AG04450 (cell line): Measurements from ENCODE around the gene TDG. TPM values are rescaled to one million over a fixed set of nuclear protein-coding genes. Genes with fewer than 3 reads are reported as not detected.
"Not testable (repeated sequence)": the region's sequence is repeated elsewhere in the genome, so short reads cannot be mapped to it uniquely, and the experiment has no call there.

ENCODE experiments used
- CTCF ChIA-PET: fragments of 300-600, 350-600 bp; formaldehyde crosslinking; extraction: SDS; loops from one replicate; lab custom pipeline; 2022; ENCODE audit warnings: antibody characterized with exemption, inconsistent platforms; lab: Charles Lee
- POLR2A ChIA-PET: fragments of 350-600 bp; formaldehyde crosslinking; extraction: SDS; loops from one replicate; lab custom pipeline; 2021; ENCODE audit warnings: antibody characterized with exemption, inconsistent platforms; lab: Yijun Ruan, JAX
- DNase-seq: peaks from one replicate; pipeline ENCODE4 v3.0.0-alpha.2; 2011; ENCODE audit warnings: low read depth, low spot score
- H3K27ac ChIP-seq: one replicate; pipeline ENCODE4 v1.5.1; 2012; ENCODE audit warnings: low read depth, low read length, control low read depth
- H3K27me3 ChIP-seq: one replicate; pipeline ENCODE4 v1.6.0; 2012; ENCODE audit warnings: low read length; ENCODE audit not compliant: control insufficient read depth, insufficient read depth
- H3K4me3 ChIP-seq: 2 replicates; pipeline ENCODE4 v1.5.1; 2011; ENCODE audit warnings: mild to moderate bottlenecking, low read depth, low read length, control low read depth
- H3K9me3 ChIP-seq: 2 replicates; pipeline ENCODE4 v1.5.1; 2012; ENCODE audit warnings: low read length; ENCODE audit not compliant: control insufficient read depth, insufficient read depth
- polyA plus RNA-seq: library from polyadenylated mRNA; depleted of rRNA; stranded (reverse); fragments of >200 nt; gene quantifications from 2 replicates; pipeline ENCODE4 v1.2.3, GENCODE V29; 2011
- TF ChIP-seq, protein P1 (sequence below): IDR thresholded peaks from 2 replicates; pipeline ENCODE4 v1.5.1; 2011; ENCODE audit warnings: low read depth, low read length, control low read depth, inconsistent platforms

TDG gene
- polyA plus RNA-seq, 1 experiment, result 28.4 TPM

GRCh38 chr12:104010121-104010520 lies 44.4 kb downstream of the TDG start:
- no peak overlapping the region for H3K27ac ChIP-seq
- ChIA-PET POLR2A (interaction anchor here (1.0 kb wide), 1 partner anchor 210 kb away, joined by 3 read pairs; no protein-coding TSS in a partner anchor), CTCF (no interaction called here)
- TF ChIP-seq, protein P1, sequence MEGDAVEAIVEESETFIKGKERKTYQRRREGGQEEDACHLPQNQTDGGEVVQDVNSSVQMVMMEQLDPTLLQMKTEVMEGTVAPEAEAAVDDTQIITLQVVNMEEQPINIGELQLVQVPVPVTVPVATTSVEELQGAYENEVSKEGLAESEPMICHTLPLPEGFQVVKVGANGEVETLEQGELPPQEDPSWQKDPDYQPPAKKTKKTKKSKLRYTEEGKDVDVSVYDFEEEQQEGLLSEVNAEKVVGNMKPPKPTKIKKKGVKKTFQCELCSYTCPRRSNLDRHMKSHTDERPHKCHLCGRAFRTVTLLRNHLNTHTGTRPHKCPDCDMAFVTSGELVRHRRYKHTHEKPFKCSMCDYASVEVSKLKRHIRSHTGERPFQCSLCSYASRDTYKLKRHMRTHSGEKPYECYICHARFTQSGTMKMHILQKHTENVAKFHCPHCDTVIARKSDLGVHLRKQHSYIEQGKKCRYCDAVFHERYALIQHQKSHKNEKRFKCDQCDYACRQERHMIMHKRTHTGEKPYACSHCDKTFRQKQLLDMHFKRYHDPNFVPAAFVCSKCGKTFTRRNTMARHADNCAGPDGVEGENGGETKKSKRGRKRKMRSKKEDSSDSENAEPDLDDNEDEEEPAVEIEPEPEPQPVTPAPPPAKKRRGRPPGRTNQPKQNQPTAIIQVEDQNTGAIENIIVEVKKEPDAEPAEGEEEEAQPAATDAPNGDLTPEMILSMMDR, result no peak
- H3K27me3 ChIP-seq, result no peaks in the 10 kb centered on the region
- H3K4me3 ChIP-seq, result no peak overlapping the region
- DNase-seq, result no peak
- H3K9me3 ChIP-seq, result peaks cover 8% of the 10 kb centered on the region; the same call in 1 of the 2 replicates

- TF ChIP-seq, protein P1, result no peak
- peak overlapping the region; percentile 71 for H3K27ac ChIP-seq
- no peaks in the 10 kb centered on the region for H3K27me3 ChIP-seq
- H3K4me3 ChIP-seq, result no peak overlapping the region
- peaks cover 8% of the 10 kb centered on the region; the same call in 1 of the 2 replicates for H3K9me3 ChIP-seq
- DNase-seq, result no peak
- CTCF ChIA-PET, result no interaction called here
- POLR2A ChIA-PET, result interaction anchor here (1.0 kb wide), 3 partner anchors 40 to 209 kb away, joined by 3 read pairs; partner anchors contain the start of gene GLT8D2
Measured at GRCh38 chr12:104010606-104011169, 45.0 kb downstream of the TDG start.

- no peaks in the 10 kb centered on the region for H3K27me3 ChIP-seq
- ChIA-PET POLR2A (interaction anchor here (1.0 kb wide), 3 partner anchors 39 to 209 kb away, joined by 3 read pairs; partner anchors contain the start of gene GLT8D2), CTCF (no interaction called here)
- peaks cover 8% of the 10 kb centered on the region; the same call in 1 of the 2 replicates for H3K9me3 ChIP-seq
- no peak overlapping the region for H3K4me3 ChIP-seq
- H3K27ac ChIP-seq, result peak overlapping the region; percentile 73
- peak; percentile 74 for DNase-seq
- TF ChIP-seq, protein P1, result no peak
Measured at GRCh38 chr12:104011253-104011652, 45.6 kb downstream of the TDG start.

GRCh38 chr12:104012331-104012730 lies 46.7 kb downstream of the TDG start:
- ChIA-PET POLR2A (no interaction called here), CTCF (no interaction called here)
- TF ChIP-seq, protein P1, result no peak
- DNase-seq, result no peak
- H3K27ac ChIP-seq, result no peak overlapping the region
- no peak overlapping the region for H3K4me3 ChIP-seq
- H3K27me3 ChIP-seq, result no peaks in the 10 kb centered on the region
- H3K9me3 ChIP-seq, result peaks cover 8% of the 10 kb centered on the region; the same call in 1 of the 2 replicates

GRCh38 chr12:104021862-104022261 lies 56.2 kb downstream of the TDG start:
- H3K27me3 ChIP-seq, POLR2A ChIA-PET, H3K4me3 ChIP-seq, H3K27ac ChIP-seq, H3K9me3 ChIP-seq, DNase-seq: not testable (repeated sequence)
- CTCF ChIA-PET, result interaction anchor here (0.6 kb wide), 1 partner anchor 166 kb away, joined by 3 read pairs; no protein-coding TSS in a partner anchor
